HT-29 (cell line): ENCODE results near the gene PC. TPM values are rescaled to one million over a fixed set of nuclear protein-coding genes. Genes with fewer than 3 reads are reported as not detected.
"Not testable (repeated sequence)": the region's sequence is repeated elsewhere in the genome, so short reads cannot be mapped to it uniquely, and the experiment has no call there.

ENCODE experiments used
- DNase-seq: peaks from one replicate; pipeline ENCODE4 v3.0.0-alpha.2; 2015; ENCODE audit warnings: low spot score
- total RNA-seq: library from RNA; depleted of rRNA; stranded (reverse); fragments of >200 nt; shearing (Covaris generic); gene quantifications from 2 replicates; pipeline ENCODE4 v1.2.3, GENCODE V29; 2014; rRNA removed

PC gene
- 42.0 and 48.8 TPM in 2 replicates for total RNA-seq

GRCh38 chr11:66958232-66958955, at the start of gene PC:
TSS of gene PC (minus strand) at chr11:66958383. CDS start at chr11:66872159, 86,224 bp downstream.
- DNase-seq, result peak; percentile 99

GRCh38 chr11:67007126-67007525, 48.9 kb upstream of the PC start:
- no peak for DNase-seq

- DNase-seq, result peak; percentile 67
Observed at GRCh38 chr11:67006029-67006884, 48.1 kb upstream of the PC start.

- not testable (repeated sequence) for DNase-seq
Observed at GRCh38 chr11:67005200-67005599, 47.0 kb upstream of the PC start.

GRCh38 chr11:67002921-67003411, 44.8 kb upstream of the PC start:
- DNase-seq, result no peak

- no peak for DNase-seq
Observed at GRCh38 chr11:67002297-67002913, 44.2 kb upstream of the PC start.

- no peak for DNase-seq
Observed at GRCh38 chr11:67001332-67001731, 43.1 kb upstream of the PC start.

- no peak for DNase-seq
Observed at GRCh38 chr11:66999555-66999954, 41.4 kb upstream of the PC start.

- DNase-seq, result no peak
Observed at GRCh38 chr11:66996609-66997273, 38.6 kb upstream of the PC start.

- no peak for DNase-seq
Observed at GRCh38 chr11:66992041-66992440, 33.9 kb upstream of the PC start.

GRCh38 chr11:66989360-66989759, 31.2 kb upstream of the PC start:
- DNase-seq, result not testable (repeated sequence)

GRCh38 chr11:66988741-66989140, 30.6 kb upstream of the PC start:
- DNase-seq, result not testable (repeated sequence)

GRCh38 chr11:66987924-66988637, 29.9 kb upstream of the PC start:
- DNase-seq, result no peak

- DNase-seq, result no peak
Observed at GRCh38 chr11:66987158-66987620, 29.0 kb upstream of the PC start.

- DNase-seq, result no peak
Observed at GRCh38 chr11:66986178-66986545, 28.0 kb upstream of the PC start.

- DNase-seq, result no peak
Observed at GRCh38 chr11:66985508-66986177, 27.5 kb upstream of the PC start.

- DNase-seq, result no peak
Observed at GRCh38 chr11:66983275-66983924, 25.2 kb upstream of the PC start.

- DNase-seq, result peak; percentile 97
Observed at GRCh38 chr11:66981976-66982578, 23.9 kb upstream of the PC start.

GRCh38 chr11:66979336-66979980, 21.3 kb upstream of the PC start:
- no peak for DNase-seq
